CD14-positive monocyte (primary cell): ENCODE data around the gene NTRK1. TPM values are rescaled to one million over a fixed set of nuclear protein-coding genes. Genes with fewer than 3 reads are reported as not detected.

Experiments used
- DNase-seq, 3 donors: peaks; one replicate each; pipeline ENCODE4 v3.0.0-alpha.2; 2011 to 2022
- H2AFZ ChIP-seq: 2 replicates; pipeline ENCODE4 v1.6.0; 2012; ENCODE audit warnings: mild to moderate bottlenecking, low read depth, low read length, inconsistent platforms; ENCODE audit not compliant: insufficient read depth, poor library complexity, severe bottlenecking
- H3K27ac ChIP-seq, 2 donors: 1 replicate in 1 of 2; 2 replicates in 1 of 2; pipeline ENCODE4 v1.5.1; 2012 to 2013; ENCODE audit warnings: low read length in 2 of 2, control low read depth in 1 of 2, inconsistent platforms in 1 of 2, low read depth in 1 of 2, mild to moderate bottlenecking in 1 of 2
- H3K27me3 ChIP-seq, 2 donors: one replicate each; pipeline versions ENCODE4 v1.6.0 to v1.6.1; 2011 to 2013; ENCODE audit warnings: low read length in 2 of 2; ENCODE audit not compliant: control insufficient read depth in 2 of 2, insufficient read depth in 2 of 2
- H3K36me3 ChIP-seq, 2 donors: replicated peaks in 1 of 2; 1 replicate in 1 of 2; 2 replicates in 1 of 2; pipeline versions ENCODE4 v1.5.1 to v1.6.1; 2012 to 2013; ENCODE audit warnings: low read length in 2 of 2, control low read depth in 1 of 2, inconsistent platforms in 1 of 2, mild to moderate bottlenecking in 1 of 2; ENCODE audit not compliant: insufficient read depth in 2 of 2, control insufficient read depth in 1 of 2
- H3K4me1 ChIP-seq, 2 donors: 1 replicate in 1 of 2; 2 replicates in 1 of 2; pipeline versions ENCODE4 v1.5.1 to v1.6.1; 2012 to 2013; ENCODE audit warnings: low read length in 2 of 2, control low read depth in 1 of 2, inconsistent platforms in 1 of 2, mild to moderate bottlenecking in 1 of 2, moderate library complexity in 1 of 2; ENCODE audit not compliant: insufficient read depth in 2 of 2, control insufficient read depth in 1 of 2
- H3K4me2 ChIP-seq: replicated peaks from 2 replicates; pipeline ENCODE3; 2012; ENCODE audit warnings: low read length, moderate library complexity, mild to moderate bottlenecking; ENCODE audit not compliant: poor library complexity, severe bottlenecking; ENCODE audit errors: extremely low read depth
- H3K4me3 ChIP-seq, 3 experiments: fragments of 200-600 bp in 1 of 3; sonication (generic) in 1 of 3; replicated peaks in 1 of 3; 1 replicate in 2 of 3; 2 replicates in 1 of 3; pipeline ENCODE4 v1.5.1; 2011 to 2013; ENCODE audit warnings: low read length in 3 of 3, mild to moderate bottlenecking in 3 of 3, control low read depth in 2 of 3, low read depth in 2 of 3, inconsistent platforms in 1 of 3, moderate library complexity in 1 of 3
- H3K79me2 ChIP-seq: 2 replicates; pipeline ENCODE4 v1.6.0; 2012; ENCODE audit warnings: mild to moderate bottlenecking, control low read depth, inconsistent platforms, low read length, moderate library complexity; ENCODE audit not compliant: insufficient read depth
- H3K9ac ChIP-seq: 2 replicates; pipeline ENCODE4 v1.6.0; 2017; ENCODE audit warnings: low read length, mild to moderate bottlenecking; ENCODE audit not compliant: insufficient read depth, poor library complexity, severe bottlenecking
- H3K9me3 ChIP-seq, 2 donors: replicated peaks in 1 of 2; 1 replicate in 1 of 2; 2 replicates in 1 of 2; pipeline versions ENCODE4 v1.5.1 to v1.6.1; 2012 to 2013; ENCODE audit warnings: low read length in 2 of 2, control low read depth in 1 of 2; ENCODE audit not compliant: control insufficient read depth in 1 of 2, insufficient read depth in 1 of 2
- H4K20me1 ChIP-seq: 2 replicates; pipeline ENCODE4 v1.6.0; 2012; ENCODE audit warnings: mild to moderate bottlenecking, low read length, control low read depth, moderate library complexity; ENCODE audit not compliant: insufficient read depth
- H3K27ac Mint-ChIP-seq, 7 donors: one replicate each; pipeline ENCODE4 v1.8.0; 2020; ENCODE audit warnings: mild to moderate bottlenecking in 7 of 7, mixed read lengths in 7 of 7, moderate library complexity in 6 of 7, inconsistent platforms in 2 of 7
- H3K27me3 Mint-ChIP-seq, 3 donors: one replicate each; pipeline ENCODE4 v1.8.0; 2021 to 2022; ENCODE audit warnings: low read depth in 3 of 3, mild to moderate bottlenecking in 3 of 3, mixed read lengths in 3 of 3, moderate library complexity in 3 of 3, inconsistent platforms in 1 of 3
- H3K36me3 Mint-ChIP-seq, 2 donors: one replicate each; pipeline ENCODE4 v1.8.0; 2020; ENCODE audit warnings: mixed read lengths in 2 of 2, inconsistent platforms in 1 of 2, mild to moderate bottlenecking in 1 of 2
- H3K4me1 Mint-ChIP-seq: one replicate; pipeline ENCODE4 v1.8.0; 2020; ENCODE audit warnings: mild to moderate bottlenecking, mixed read lengths
- H3K4me3 Mint-ChIP-seq, 2 donors: one replicate each; pipeline ENCODE4 v1.8.0; 2020; ENCODE audit warnings: mild to moderate bottlenecking in 2 of 2, mixed read lengths in 2 of 2, moderate library complexity in 1 of 2
- H3K9me3 Mint-ChIP-seq, 7 donors: one replicate each; pipeline ENCODE4 v1.8.0; 2020 to 2022; ENCODE audit warnings: mixed read lengths in 7 of 7, mild to moderate bottlenecking in 6 of 7, moderate library complexity in 6 of 7, inconsistent platforms in 2 of 7
- CTCF ChIP-seq: fragments of 200-600 bp; IDR thresholded peaks from one replicate; pipeline ENCODE4 v1.8.0; 2022; ENCODE audit warnings: antibody characterized with exemption, mild to moderate bottlenecking
- WGBS: methylation state at CpG from one replicate; pipeline ENCODE4 v1.1.5; 2013; ENCODE audit warnings: missing lambda C conversion rate; ENCODE audit not compliant: insufficient coverage; 5-methylcytosine and 5-hydroxymethylcytosine counted together
- intact Hi-C, 2 donors: fragments of 100-400 bp; cut with micrococcal nuclease; formaldehyde crosslinking; loops; one replicate each; pipeline versions ENCODE4 v1.15.0 to v1.15.1; 2023
- polyA plus RNA-seq, 3 donors: library from polyadenylated mRNA; depleted of rRNA in 1 of 3; unstranded in 2 of 3; stranded (reverse) in 1 of 3; fragments of 300-500 nt in 2 of 3; fragments of >200 nt in 1 of 3; fragmentation: Illumina TruSeq in 2 of 3; gene quantifications; 1 replicate in 2 of 3; 2 replicates in 1 of 3; pipeline ENCODE4 v1.2.3, GENCODE V29; 2012 to 2021

Gene NTRK1
- polyA plus RNA-seq, 3 donors, result 0.03 TPM; not detected in 2

- Histone ChIP-seq H3K27me3 (peaks cover 20 to 44% of the 10 kb centered on the region in 2 donors), H3K4me2 (no peak overlapping the region), H3K9ac (no peak overlapping the region), H3K4me1 (peaks cover 20 to 24% of the 10 kb centered on the region in 2 donors), H4K20me1 (no peaks in the 10 kb centered on the region), H3K27ac (no peak overlapping the region), H2AFZ (no peak overlapping the region), H3K4me3 (no peak overlapping the region), H3K36me3 (no peaks in the 10 kb centered on the region), H3K79me2 (no peaks in the 10 kb centered on the region), H3K9me3 (no peaks in the 10 kb centered on the region)
- Mint-ChIP-seq H3K4me3 (peak overlapping the region in 1 of 2 donors; percentile 87), H3K4me1 (peaks cover 20% of the 10 kb centered on the region), H3K36me3 (peaks cover 0 to 8% of the 10 kb centered on the region in 2 donors), H3K27me3 (peaks cover 54 to 69% (median 59%) of the 10 kb centered on the region in 3 donors), H3K27ac (peak overlapping the region in 1 of 7 donors; percentile 42), H3K9me3 (peaks cover 0 to 9% (median 5%) of the 10 kb centered on the region in 7 donors)
- peak; percentile 89 for TF ChIP-seq CTCF
- intact Hi-C loops, result loop anchor here (5.0 to 10.0 kb wide), 3 partner anchors 37 to 195 kb away; partner anchors contain the start of gene SH2D2A (in 1 of the 2)
- DNase-seq, result peak; percentile 41 to 68 (median 60)
- 42% methylated on average over 8 of the region's 8 CpGs for WGBS
Measured at GRCh38 chr1:156889802-156890580, 29.3 kb downstream of the NTRK1 start.

DNA sequence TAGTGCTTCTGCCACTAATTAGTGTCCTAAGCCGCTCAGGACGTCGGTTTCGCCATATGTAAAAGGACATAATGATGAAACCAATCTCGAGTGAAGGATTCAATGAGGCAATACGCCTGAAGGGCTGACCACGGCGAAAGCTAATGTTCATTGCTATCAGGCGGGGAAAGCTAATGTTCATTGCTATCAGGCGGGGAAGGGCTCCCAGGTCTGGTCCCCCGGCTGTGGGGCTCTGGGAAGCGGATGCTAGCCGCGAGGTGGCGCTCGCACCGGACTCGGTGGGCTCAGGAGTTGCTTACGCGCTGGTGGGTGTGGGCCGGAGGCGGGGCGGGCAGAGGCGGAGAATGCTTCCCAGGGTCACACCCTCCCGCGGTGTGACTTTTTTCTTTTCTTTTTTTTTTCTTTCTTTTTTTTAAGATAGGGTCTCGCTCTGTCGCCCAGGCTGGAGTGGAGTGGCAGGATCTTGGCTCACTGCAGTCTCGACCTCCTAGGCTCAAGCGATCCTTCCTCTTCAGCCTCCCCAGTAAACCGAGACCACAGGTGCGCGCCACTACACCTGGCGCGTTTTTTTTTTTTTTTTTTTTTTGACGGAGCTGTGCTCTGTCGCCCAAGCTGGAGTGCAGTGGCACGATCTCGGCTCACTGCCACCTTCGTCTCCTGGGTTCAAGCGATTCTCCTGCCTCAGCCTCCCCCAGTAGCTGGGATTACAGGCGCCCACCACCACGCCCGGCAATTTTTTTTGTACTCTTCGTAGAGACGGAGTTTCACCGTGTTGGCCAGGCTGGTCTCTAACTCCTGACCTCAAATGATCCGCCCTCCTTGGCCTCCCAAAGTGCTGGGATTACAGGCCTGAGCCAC, 31.8 kb downstream of the NTRK1 start:
- no peaks in the 10 kb centered on the region for H4K20me1 ChIP-seq
- H3K36me3 Mint-ChIP-seq, result peaks cover 0 to 10% of the 10 kb centered on the region in 2 donors
- H3K27me3 ChIP-seq, result peaks cover 20 to 47% of the 10 kb centered on the region in 2 donors
- H3K4me1 ChIP-seq, result peaks cover 20 to 24% of the 10 kb centered on the region in 2 donors
- intact Hi-C loops, result loop anchor here (5.0 to 10.0 kb wide), 2 partner anchors 35 to 78 kb away; partner anchors contain the start of gene SH2D2A (in 1 of the 2)
- H3K27ac ChIP-seq, result no peak overlapping the region
- TF ChIP-seq CTCF, result peak; percentile 74
- H3K4me1 Mint-ChIP-seq, result peaks cover 20% of the 10 kb centered on the region
- H3K27ac Mint-ChIP-seq, result peak overlapping the region in 3 of 7 donors; percentile 19 to 54 (median 48)
- H3K4me3 ChIP-seq, result peak overlapping the region; percentile 7 to 74 (median 17)
- peak overlapping the region; percentile 73 to 87 for H3K4me3 Mint-ChIP-seq
- peaks cover 53 to 68% (median 56%) of the 10 kb centered on the region in 3 donors for H3K27me3 Mint-ChIP-seq
- H3K79me2 ChIP-seq, result no peaks in the 10 kb centered on the region
- peak overlapping the region; percentile 80 for H3K4me2 ChIP-seq
- no peaks in the 10 kb centered on the region for H3K36me3 ChIP-seq
- WGBS, result 3% methylated on average over 43 of the region's 48 CpGs
- no peaks in the 10 kb centered on the region for H3K9me3 ChIP-seq
- peak overlapping the region; percentile 70 for H2AFZ ChIP-seq
- H3K9ac ChIP-seq, result peak overlapping the region; percentile 12
- peaks cover 0 to 9% (median 5%) of the 10 kb centered on the region in 7 donors for H3K9me3 Mint-ChIP-seq
- peak; percentile 79 to 91 (median 80) for DNase-seq
